ENCODE results near the gene RBM4B. TPM values are rescaled to one million over a fixed set of nuclear protein-coding genes. Genes with fewer than 3 reads are reported as not detected.
A peak's percentile ranks its signal among the peaks of the same experiment; 100 is the strongest.

Gene RBM4B
- total RNA-seq, 1 donor from 2014 or later = 9.5 TPM

- Histone ChIP-seq H3K27ac (no peak overlapping the region), H3K9me3 (no peaks in the 10 kb centered on the region), H3K4me1 (no peaks in the 10 kb centered on the region), H3K36me3 (no peaks in the 10 kb centered on the region), H3K27me3 (no peaks in the 10 kb centered on the region), H3K4me3 (no peak overlapping the region)
- DNase-seq = peak; percentile 46
- intact Hi-C loops (cut with DNase I) = no loop called here
- ATAC-seq = no peak
- TF ChIP-seq, protein P1, sequence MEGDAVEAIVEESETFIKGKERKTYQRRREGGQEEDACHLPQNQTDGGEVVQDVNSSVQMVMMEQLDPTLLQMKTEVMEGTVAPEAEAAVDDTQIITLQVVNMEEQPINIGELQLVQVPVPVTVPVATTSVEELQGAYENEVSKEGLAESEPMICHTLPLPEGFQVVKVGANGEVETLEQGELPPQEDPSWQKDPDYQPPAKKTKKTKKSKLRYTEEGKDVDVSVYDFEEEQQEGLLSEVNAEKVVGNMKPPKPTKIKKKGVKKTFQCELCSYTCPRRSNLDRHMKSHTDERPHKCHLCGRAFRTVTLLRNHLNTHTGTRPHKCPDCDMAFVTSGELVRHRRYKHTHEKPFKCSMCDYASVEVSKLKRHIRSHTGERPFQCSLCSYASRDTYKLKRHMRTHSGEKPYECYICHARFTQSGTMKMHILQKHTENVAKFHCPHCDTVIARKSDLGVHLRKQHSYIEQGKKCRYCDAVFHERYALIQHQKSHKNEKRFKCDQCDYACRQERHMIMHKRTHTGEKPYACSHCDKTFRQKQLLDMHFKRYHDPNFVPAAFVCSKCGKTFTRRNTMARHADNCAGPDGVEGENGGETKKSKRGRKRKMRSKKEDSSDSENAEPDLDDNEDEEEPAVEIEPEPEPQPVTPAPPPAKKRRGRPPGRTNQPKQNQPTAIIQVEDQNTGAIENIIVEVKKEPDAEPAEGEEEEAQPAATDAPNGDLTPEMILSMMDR (IDR thresholded peaks at IDR 0.05) = no peak
These were observed 7.8 kb upstream of the RBM4B start for GRCh38 chr11:66685276-66686099.

DNA sequence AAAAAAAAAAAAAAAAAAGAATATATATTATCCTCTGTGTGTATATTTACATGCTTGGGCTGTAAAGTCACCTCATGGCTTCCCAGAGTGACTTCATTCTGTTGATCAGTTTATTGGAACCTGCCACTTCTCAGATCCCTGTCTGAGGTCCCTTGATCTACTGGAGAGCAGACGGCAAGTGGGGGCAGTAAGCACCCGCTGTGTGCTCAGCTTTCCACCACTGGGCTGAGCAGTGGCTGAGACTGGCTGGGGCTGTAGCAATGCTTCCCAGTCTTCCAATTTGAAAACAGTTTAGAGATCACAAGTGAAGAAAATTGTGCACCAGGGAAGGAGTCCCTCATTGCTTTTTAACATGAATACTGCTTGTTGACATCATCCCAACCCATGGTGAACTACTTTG lies 6.9 kb upstream of the RBM4B start:
- Histone ChIP-seq H3K36me3 (no peaks in the 10 kb centered on the region), H3K27ac (no peak overlapping the region), H3K27me3 (no peaks in the 10 kb centered on the region), H3K4me1 (no peaks in the 10 kb centered on the region), H3K9me3 (no peaks in the 10 kb centered on the region), H3K4me3 (no peak overlapping the region)
- TF ChIP-seq, protein P1 (IDR thresholded peaks at IDR 0.05) = no peak
- peak; percentile 12 for DNase-seq
- ATAC-seq = no peak
- intact Hi-C loops (cut with DNase I) = no loop called here

- TF ChIP-seq, protein P1 (IDR thresholded peaks at IDR 0.05) = no peak
- Histone ChIP-seq H3K9me3 (no peaks in the 10 kb centered on the region), H3K4me3 (no peak overlapping the region), H3K36me3 (no peaks in the 10 kb centered on the region), H3K4me1 (no peaks in the 10 kb centered on the region), H3K27ac (no peak overlapping the region), H3K27me3 (no peaks in the 10 kb centered on the region)
- no peak for ATAC-seq
- DNase-seq = peak; percentile 6
- intact Hi-C loops (cut with DNase I) = no loop called here
These were observed 6.2 kb upstream of the RBM4B start for GRCh38 chr11:66683877-66684276.

DNA sequence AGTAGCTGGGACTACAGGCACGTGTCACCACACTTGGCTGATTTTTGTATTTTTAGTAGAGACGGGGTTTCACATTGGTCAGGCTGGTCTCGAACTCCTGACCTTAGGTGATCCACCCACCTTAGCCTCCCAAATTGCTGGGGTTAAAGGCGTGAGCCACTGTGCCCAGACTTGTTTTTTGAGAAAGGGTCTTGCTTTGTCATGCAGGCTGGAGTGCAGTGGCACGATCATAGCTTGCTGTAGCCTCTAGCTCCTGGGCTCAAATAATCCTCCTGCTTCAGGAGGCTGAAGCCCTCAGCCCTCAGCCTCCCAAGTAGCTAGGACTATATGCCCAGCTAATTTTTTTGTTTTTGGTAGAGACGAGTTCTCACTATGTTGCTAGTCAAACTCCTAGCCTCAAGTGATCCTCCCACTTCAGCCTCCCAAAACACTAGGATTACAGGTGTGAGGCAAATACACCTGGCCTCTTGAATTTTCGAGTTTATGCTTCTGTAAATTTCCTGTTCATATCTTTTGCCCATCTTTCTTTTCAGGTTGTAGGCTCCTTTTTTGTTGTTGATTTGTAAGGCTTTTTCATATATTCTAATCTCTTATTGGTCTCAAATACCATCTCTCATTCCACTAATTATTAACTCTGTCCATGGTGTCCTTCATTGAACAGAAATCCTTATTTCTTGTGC lies 3.4 kb upstream of the RBM4B start:
- TF ChIP-seq, protein P1 (IDR thresholded peaks at IDR 0.05) = no peak
- no peak overlapping the region for H3K27ac ChIP-seq
- no peak overlapping the region for H3K4me3 ChIP-seq
- no peaks in the 10 kb centered on the region for H3K9me3 ChIP-seq
- no peaks in the 10 kb centered on the region for H3K27me3 ChIP-seq
- intact Hi-C loops (cut with DNase I) = no loop called here
- H3K4me1 ChIP-seq = peaks cover 5% of the 10 kb centered on the region
- ATAC-seq = no peak
- no peak for DNase-seq
- no peaks in the 10 kb centered on the region for H3K36me3 ChIP-seq

DNA sequence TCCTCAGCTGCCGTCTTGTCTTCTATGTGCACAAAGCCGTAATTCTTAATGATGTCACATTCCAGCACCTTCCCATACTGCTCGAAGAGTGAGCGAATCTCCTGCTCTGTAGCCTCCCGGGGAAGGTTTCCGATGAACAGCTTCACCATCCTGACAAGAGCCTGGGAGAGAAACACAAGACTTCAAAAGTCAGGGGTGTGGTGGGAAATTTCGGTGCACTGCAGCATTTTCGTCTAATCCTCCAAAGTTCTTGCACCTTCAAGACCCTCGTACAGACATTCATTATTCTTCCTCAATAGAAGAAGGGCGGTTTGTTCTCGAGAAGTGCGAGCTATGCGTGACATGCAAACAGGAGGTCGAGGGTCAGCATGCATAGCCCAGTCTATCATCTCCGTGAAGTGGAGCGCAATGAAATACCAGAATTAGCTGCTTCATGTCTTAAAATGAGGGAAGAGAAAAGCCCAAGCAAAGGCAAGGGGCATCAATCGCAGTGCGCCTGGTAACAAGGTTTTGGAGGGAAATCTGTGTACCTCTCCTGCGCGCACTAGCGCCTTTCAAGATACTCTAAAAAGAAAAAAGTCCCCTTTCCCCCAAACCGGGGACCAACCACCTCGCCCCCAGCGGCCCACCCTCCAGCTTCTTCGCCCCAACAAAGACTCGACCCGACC lies 622 bp downstream of the RBM4B start:
- Histone ChIP-seq H3K27me3 (no peaks in the 10 kb centered on the region), H3K36me3 (no peaks in the 10 kb centered on the region), H3K27ac (peak overlapping the region; percentile 98), H3K9me3 (no peaks in the 10 kb centered on the region), H3K4me3 (peak overlapping the region; percentile 80), H3K4me1 (peaks cover 23% of the 10 kb centered on the region)
- DNase-seq = no peak
- TF ChIP-seq, protein P1 (IDR thresholded peaks at IDR 0.05) = no peak
- intact Hi-C loops (cut with DNase I) = loop anchor here (5.0 kb wide), 1 partner anchor 95 kb away; no protein-coding TSS in a partner anchor
- no peak for ATAC-seq

All from upper lobe of right lung (tissue), 1 donor.